Measurements from ENCODE around the gene LIPE. TPM values are rescaled to one million over a fixed set of nuclear protein-coding genes. Genes with fewer than 3 reads are reported as not detected.

Gene LIPE
- total and polyA plus RNA-seq, 2 experiments from 2014 or later, result 5.8 to 10.9 TPM

GRCh38 chr19:42475366-42475765 is 48.2 kb upstream of the LIPE start (continued):
- TF ChIP-seq JUNB (IDR thresholded peaks at IDR 0.05; ENCODE audit: unreplicated experiment) (no peak), EZH2phosphoT487 (IDR thresholded peaks at IDR 0.05; ENCODE audit: unreplicated experiment) (no peak), ETS1 (IDR thresholded peaks at IDR 0.05) (no peak), CREB1 (CRISPR knock-in tag; IDR thresholded peaks at IDR 0.05; ENCODE audit: low read depth) (no peak), POLR2AphosphoS5 (IDR thresholded peaks at IDR 0.05; ENCODE audit: low read depth) (no peak)

GRCh38 chr19:42474743-42475142 is 47.6 kb upstream of the LIPE start:
- peak overlapping the region; percentile 93 for H3K27ac Mint-ChIP-seq
- peak overlapping the region; percentile 98 for H3K27ac ChIP-seq (ENCODE audit: low read depth)
- H3K36me3 Mint-ChIP-seq (ENCODE audit: low read depth), result peaks cover 3% of the 10 kb centered on the region

GRCh38 chr19:42473686-42474085 is 46.5 kb upstream of the LIPE start:
- no peaks in the 10 kb centered on the region for H3K36me3 Mint-ChIP-seq (ENCODE audit: low read depth)
- H3K27ac Mint-ChIP-seq, result peak overlapping the region; percentile 93
- no peaks in the 10 kb centered on the region for H3K9me2 ChIP-seq (ENCODE audit: insufficient read depth)
- H3K27me3 ChIP-seq (ENCODE audit: insufficient read depth), result no peaks in the 10 kb centered on the region
- peak; percentile 79 for ATAC-seq
- H2AFZ ChIP-seq, result no peak overlapping the region
- H3K4me1 Mint-ChIP-seq, result peaks cover 54% of the 10 kb centered on the region
- H3K4me3 Mint-ChIP-seq, result no peak overlapping the region
- no peaks in the 10 kb centered on the region for H3K9me3 Mint-ChIP-seq
- peak; percentile 90 for DNase-seq (ENCODE audit: low spot score)
- no peaks in the 10 kb centered on the region for H3K36me3 ChIP-seq (ENCODE audit: insufficient read depth)
- peak overlapping the region; percentile 98 for H3K27ac ChIP-seq (ENCODE audit: low read depth)
- TF ChIP-seq NANOG (IDR thresholded peaks at IDR 0.05; ENCODE audit: borderline replicate concordance), result peak; percentile 54; the same call in 1 of the 2 replicates
- TF ChIP-seq EZH2phosphoT487 (IDR thresholded peaks at IDR 0.05; ENCODE audit: unreplicated experiment), result no peak
- TF ChIP-seq, protein P1, sequence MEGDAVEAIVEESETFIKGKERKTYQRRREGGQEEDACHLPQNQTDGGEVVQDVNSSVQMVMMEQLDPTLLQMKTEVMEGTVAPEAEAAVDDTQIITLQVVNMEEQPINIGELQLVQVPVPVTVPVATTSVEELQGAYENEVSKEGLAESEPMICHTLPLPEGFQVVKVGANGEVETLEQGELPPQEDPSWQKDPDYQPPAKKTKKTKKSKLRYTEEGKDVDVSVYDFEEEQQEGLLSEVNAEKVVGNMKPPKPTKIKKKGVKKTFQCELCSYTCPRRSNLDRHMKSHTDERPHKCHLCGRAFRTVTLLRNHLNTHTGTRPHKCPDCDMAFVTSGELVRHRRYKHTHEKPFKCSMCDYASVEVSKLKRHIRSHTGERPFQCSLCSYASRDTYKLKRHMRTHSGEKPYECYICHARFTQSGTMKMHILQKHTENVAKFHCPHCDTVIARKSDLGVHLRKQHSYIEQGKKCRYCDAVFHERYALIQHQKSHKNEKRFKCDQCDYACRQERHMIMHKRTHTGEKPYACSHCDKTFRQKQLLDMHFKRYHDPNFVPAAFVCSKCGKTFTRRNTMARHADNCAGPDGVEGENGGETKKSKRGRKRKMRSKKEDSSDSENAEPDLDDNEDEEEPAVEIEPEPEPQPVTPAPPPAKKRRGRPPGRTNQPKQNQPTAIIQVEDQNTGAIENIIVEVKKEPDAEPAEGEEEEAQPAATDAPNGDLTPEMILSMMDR (conservative IDR thresholded peaks at IDR 0.05; ENCODE audit: low read depth in 2 of 2), result no peak
- TF ChIP-seq ETS1 (IDR thresholded peaks at IDR 0.05), result no peak
- TF ChIP-seq, protein P2, sequence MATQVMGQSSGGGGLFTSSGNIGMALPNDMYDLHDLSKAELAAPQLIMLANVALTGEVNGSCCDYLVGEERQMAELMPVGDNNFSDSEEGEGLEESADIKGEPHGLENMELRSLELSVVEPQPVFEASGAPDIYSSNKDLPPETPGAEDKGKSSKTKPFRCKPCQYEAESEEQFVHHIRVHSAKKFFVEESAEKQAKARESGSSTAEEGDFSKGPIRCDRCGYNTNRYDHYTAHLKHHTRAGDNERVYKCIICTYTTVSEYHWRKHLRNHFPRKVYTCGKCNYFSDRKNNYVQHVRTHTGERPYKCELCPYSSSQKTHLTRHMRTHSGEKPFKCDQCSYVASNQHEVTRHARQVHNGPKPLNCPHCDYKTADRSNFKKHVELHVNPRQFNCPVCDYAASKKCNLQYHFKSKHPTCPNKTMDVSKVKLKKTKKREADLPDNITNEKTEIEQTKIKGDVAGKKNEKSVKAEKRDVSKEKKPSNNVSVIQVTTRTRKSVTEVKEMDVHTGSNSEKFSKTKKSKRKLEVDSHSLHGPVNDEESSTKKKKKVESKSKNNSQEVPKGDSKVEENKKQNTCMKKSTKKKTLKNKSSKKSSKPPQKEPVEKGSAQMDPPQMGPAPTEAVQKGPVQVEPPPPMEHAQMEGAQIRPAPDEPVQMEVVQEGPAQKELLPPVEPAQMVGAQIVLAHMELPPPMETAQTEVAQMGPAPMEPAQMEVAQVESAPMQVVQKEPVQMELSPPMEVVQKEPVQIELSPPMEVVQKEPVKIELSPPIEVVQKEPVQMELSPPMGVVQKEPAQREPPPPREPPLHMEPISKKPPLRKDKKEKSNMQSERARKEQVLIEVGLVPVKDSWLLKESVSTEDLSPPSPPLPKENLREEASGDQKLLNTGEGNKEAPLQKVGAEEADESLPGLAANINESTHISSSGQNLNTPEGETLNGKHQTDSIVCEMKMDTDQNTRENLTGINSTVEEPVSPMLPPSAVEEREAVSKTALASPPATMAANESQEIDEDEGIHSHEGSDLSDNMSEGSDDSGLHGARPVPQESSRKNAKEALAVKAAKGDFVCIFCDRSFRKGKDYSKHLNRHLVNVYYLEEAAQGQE (IDR thresholded peaks at IDR 0.05; ENCODE audit: unreplicated experiment), result no peak
- no peak for TF ChIP-seq CREB1 (CRISPR knock-in tag; IDR thresholded peaks at IDR 0.05; ENCODE audit: low read depth)
- no peak for TF ChIP-seq POLR2AphosphoS5 (IDR thresholded peaks at IDR 0.05; ENCODE audit: low read depth)
- H3F3A ChIP-seq (replicated peaks; ENCODE audit: low read depth), result peaks cover 16% of the 10 kb centered on the region
- H3K27me3 Mint-ChIP-seq (ENCODE audit: insufficient read depth, low read depth, poor library complexity), result peaks cover 4% of the 10 kb centered on the region
- H3K4me1 ChIP-seq (ENCODE audit: insufficient read depth), result peaks cover 58% of the 10 kb centered on the region
- H3K4me2 ChIP-seq, result peak overlapping the region; percentile 35
- H3K4me3 ChIP-seq, result no peak overlapping the region
- H4K20me1 ChIP-seq (replicated peaks; ENCODE audit: insufficient read depth), result no peaks in the 10 kb centered on the region
- H3K79me2 ChIP-seq (replicated peaks; ENCODE audit: insufficient read depth), result no peaks in the 10 kb centered on the region

More at GRCh38 chr19:42474743-42475142, 47.6 kb upstream of the LIPE start:
- Histone ChIP-seq H2AFZ (no peak overlapping the region), H3K4me1 (ENCODE audit: insufficient read depth) (peaks cover 58% of the 10 kb centered on the region), H3K9me2 (ENCODE audit: insufficient read depth) (no peaks in the 10 kb centered on the region), H3K79me2 (replicated peaks; ENCODE audit: insufficient read depth) (no peaks in the 10 kb centered on the region), H3K27me3 (ENCODE audit: insufficient read depth) (no peaks in the 10 kb centered on the region), H3K4me2 (peak overlapping the region; percentile 35), H3K4me3 (no peak overlapping the region), H4K20me1 (replicated peaks; ENCODE audit: insufficient read depth) (no peaks in the 10 kb centered on the region), H3F3A (replicated peaks; ENCODE audit: low read depth) (peaks cover 16% of the 10 kb centered on the region), H3K36me3 (ENCODE audit: insufficient read depth) (no peaks in the 10 kb centered on the region)
- Mint-ChIP-seq H3K4me3 (peak overlapping the region; percentile 1; the same call in 1 of the 3 replicates), H3K4me1 (peaks cover 54% of the 10 kb centered on the region), H3K9me3 (peaks cover 2% of the 10 kb centered on the region; the same call in 1 of the 3 replicates), H3K27me3 (ENCODE audit: insufficient read depth, low read depth, poor library complexity) (peaks cover 4% of the 10 kb centered on the region)
- no peak for DNase-seq (ENCODE audit: low spot score)
- TF ChIP-seq POLR2AphosphoS5 (IDR thresholded peaks at IDR 0.05; ENCODE audit: low read depth), result no peak
- no peak for TF ChIP-seq EZH2phosphoT487 (IDR thresholded peaks at IDR 0.05; ENCODE audit: unreplicated experiment)
- no peak for TF ChIP-seq NANOG (IDR thresholded peaks at IDR 0.05; ENCODE audit: borderline replicate concordance)
- TF ChIP-seq JUNB (IDR thresholded peaks at IDR 0.05; ENCODE audit: unreplicated experiment), result no peak
- no peak for TF ChIP-seq CREB1 (CRISPR knock-in tag; IDR thresholded peaks at IDR 0.05; ENCODE audit: low read depth)
- TF ChIP-seq, protein P1 (conservative IDR thresholded peaks at IDR 0.05; ENCODE audit: low read depth in 2 of 2), result no peak
- no peak for TF ChIP-seq STAT1 (IDR thresholded peaks at IDR 0.05; ENCODE audit: unreplicated experiment)
- no peak for TF ChIP-seq ZNF114 (CRISPR knock-in tag; IDR thresholded peaks at IDR 0.05)
- ATAC-seq, result peak; percentile 11; the same call in 2 of the 3 replicates

All from GM23338 (cell line).